Neural progenitor cell (in vitro differentiated cells): ENCODE measurements around the gene RABEPK.

Experiments
- EZH2 ChIP-seq: fragments of 200-600 bp; sonication (generic); IDR thresholded peaks from 2 replicates; pipeline ENCODE4 v1.6.1; 2017; ENCODE audit warnings: antibody characterized with exemption, mild to moderate bottlenecking, moderate library complexity
- TF ChIP-seq, protein P1 (sequence below): fragments of 200-600 bp; sonication (generic); IDR thresholded peaks from 2 replicates; pipeline ENCODE4 v1.5.1; 2017; ENCODE audit warnings: antibody characterized with exemption, mild to moderate bottlenecking

GRCh38 chr9:125160750-125161149, 39.6 kb upstream of the RABEPK start:
- TF ChIP-seq, protein P1, sequence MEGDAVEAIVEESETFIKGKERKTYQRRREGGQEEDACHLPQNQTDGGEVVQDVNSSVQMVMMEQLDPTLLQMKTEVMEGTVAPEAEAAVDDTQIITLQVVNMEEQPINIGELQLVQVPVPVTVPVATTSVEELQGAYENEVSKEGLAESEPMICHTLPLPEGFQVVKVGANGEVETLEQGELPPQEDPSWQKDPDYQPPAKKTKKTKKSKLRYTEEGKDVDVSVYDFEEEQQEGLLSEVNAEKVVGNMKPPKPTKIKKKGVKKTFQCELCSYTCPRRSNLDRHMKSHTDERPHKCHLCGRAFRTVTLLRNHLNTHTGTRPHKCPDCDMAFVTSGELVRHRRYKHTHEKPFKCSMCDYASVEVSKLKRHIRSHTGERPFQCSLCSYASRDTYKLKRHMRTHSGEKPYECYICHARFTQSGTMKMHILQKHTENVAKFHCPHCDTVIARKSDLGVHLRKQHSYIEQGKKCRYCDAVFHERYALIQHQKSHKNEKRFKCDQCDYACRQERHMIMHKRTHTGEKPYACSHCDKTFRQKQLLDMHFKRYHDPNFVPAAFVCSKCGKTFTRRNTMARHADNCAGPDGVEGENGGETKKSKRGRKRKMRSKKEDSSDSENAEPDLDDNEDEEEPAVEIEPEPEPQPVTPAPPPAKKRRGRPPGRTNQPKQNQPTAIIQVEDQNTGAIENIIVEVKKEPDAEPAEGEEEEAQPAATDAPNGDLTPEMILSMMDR: no peak
- TF ChIP-seq EZH2: no peak
